A549 (cell line): ENCODE data around the gene MYOM1.

Experiments used
- BCL3 ChIP-seq: fragments of >200 bp; sonication (Bioruptor Twin); formaldehyde crosslinking; IDR thresholded peaks from 3 replicates; pipeline ENCODE4 v1.6.1; 2016
- CTCF ChIP-seq: fragments of >200 bp; sonication (Bioruptor Twin); formaldehyde crosslinking; IDR thresholded peaks from 3 replicates; pipeline ENCODE4 v1.5.1; 2016
- JUNB ChIP-seq: fragments of >200 bp; sonication (Bioruptor Twin); formaldehyde crosslinking; IDR thresholded peaks from 2 replicates; pipeline ENCODE4 v1.6.1; 2016
- MAX ChIP-seq: IDR thresholded peaks from 2 replicates; pipeline ENCODE4 v1.6.1; 2012
- MYC ChIP-seq: IDR thresholded peaks from 2 replicates; pipeline ENCODE4 v1.6.1; 2012; ENCODE audit warnings: mild to moderate bottlenecking, inconsistent platforms, low read length, improper control_type of control experiment, borderline replicate concordance
- POLR2A ChIP-seq: IDR thresholded peaks from 2 replicates; pipeline ENCODE4 v1.6.1; 2012; ENCODE audit warnings: mild to moderate bottlenecking, low read length
- RAD21 ChIP-seq, 2 experiments: fragments of >200 bp in 1 of 2; sonication (Bioruptor Twin) in 1 of 2; formaldehyde crosslinking in 1 of 2; IDR thresholded peaks in 1 of 2; conservative IDR thresholded peaks in 1 of 2; 2 replicates in 1 of 2; 3 replicates in 1 of 2; pipeline ENCODE4 v1.6.1; 2012 to 2018; ENCODE audit warnings: inconsistent platforms in 1 of 2
- RFX5 ChIP-seq: fragments of 450-650 bp; IDR thresholded peaks from 2 replicates; pipeline ENCODE4 v1.7.1; 2014; ENCODE audit warnings: antibody characterized with exemption, mild to moderate bottlenecking, moderate library complexity
- SMC3 ChIP-seq: fragments of >200 bp; sonication (Bioruptor Twin); formaldehyde crosslinking; IDR thresholded peaks from 3 replicates; pipeline ENCODE4 v1.6.1; 2018; ENCODE audit warnings: inconsistent platforms

GRCh38 chr18:3048820-3049349 lies 170.9 kb downstream of the MYOM1 start:
- TF ChIP-seq CTCF (no peak), RAD21 (conservative IDR thresholded peaks at IDR 0.05 in 1 of 2, IDR thresholded peaks at IDR 0.05 in 1 of 2) (no peak), BCL3 (no peak), MYC (no peak), POLR2A (no peak), RFX5 (no peak), MAX (no peak), SMC3 (no peak), JUNB (no peak)
